SK-N-MC (cell line): ENCODE results near the gene RANBP3L.

ENCODE experiments used
- EZH2 ChIP-seq: fragments of 200-600 bp; sonication (generic); IDR thresholded peaks from one replicate; pipeline ENCODE4 v1.6.1; 2017; ENCODE audit warnings: antibody characterized with exemption
- POLR2AphosphoS5 ChIP-seq: IDR thresholded peaks from 2 replicates; pipeline ENCODE4 v1.6.1; 2012; ENCODE audit warnings: mild to moderate bottlenecking, low read depth, low read length, borderline replicate concordance

- no peak for TF ChIP-seq POLR2AphosphoS5
- no peak for TF ChIP-seq EZH2
These were observed 32.2 kb downstream of the RANBP3L start for GRCh38 chr5:36269478-36269877.
